GM23338 (cell line): Measurements from ENCODE around the gene ACOXL. TPM values are rescaled to one million over a fixed set of nuclear protein-coding genes. Genes with fewer than 3 reads are reported as not detected.

ENCODE experiments used
- ATAC-seq: fragments of 200-7000 bp; cut with Tn5 transposase; 3 replicates; pipeline ENCODE4 v1.9.1; 2020
- DNase-seq: peaks from one replicate; pipeline ENCODE4 v3.0.0-alpha.2; 2015; ENCODE audit warnings: low spot score
- H2AFZ ChIP-seq: fragments of 200-600 bp; sonication (generic); 2 replicates; pipeline ENCODE4 v1.8.0; 2016; ENCODE audit warnings: antibody characterized with exemption, mild to moderate bottlenecking, moderate library complexity
- H3F3A ChIP-seq: fragments of 200-600 bp; sonication (generic); replicated peaks from 2 replicates; pipeline ENCODE4 v1.8.0; 2017; ENCODE audit warnings: antibody characterized with exemption, mixed run types, low read depth
- H3K27ac ChIP-seq: fragments of 200-600 bp; sonication (generic); 2 replicates; pipeline ENCODE4 v1.6.1; 2016; ENCODE audit warnings: low read depth
- H3K27me3 ChIP-seq: fragments of 200-600 bp; sonication (generic); 2 replicates; pipeline ENCODE4 v1.8.0; 2016; ENCODE audit warnings: mild to moderate bottlenecking, mixed run types, moderate library complexity; ENCODE audit not compliant: insufficient read depth
- H3K36me3 ChIP-seq: fragments of 200-600 bp; sonication (generic); 2 replicates; pipeline ENCODE4 v1.8.0; 2016; ENCODE audit warnings: mild to moderate bottlenecking; ENCODE audit not compliant: insufficient read depth
- H3K4me1 ChIP-seq: fragments of 200-600 bp; sonication (generic); 2 replicates; pipeline ENCODE4 v1.8.0; 2016; ENCODE audit warnings: mild to moderate bottlenecking, moderate library complexity; ENCODE audit not compliant: insufficient read depth
- H3K4me2 ChIP-seq: fragments of 200-600 bp; sonication (generic); 2 replicates; pipeline ENCODE4 v1.7.1; 2017; ENCODE audit warnings: mixed run types
- H3K4me3 ChIP-seq: fragments of 200-600 bp; sonication (generic); 2 replicates; pipeline ENCODE4 v1.6.1; 2016; ENCODE audit warnings: mixed run types
- H3K79me2 ChIP-seq: fragments of 200-600 bp; sonication (generic); replicated peaks from 2 replicates; pipeline ENCODE4 v1.8.0; 2017; ENCODE audit warnings: mild to moderate bottlenecking; ENCODE audit not compliant: insufficient read depth
- H3K9me2 ChIP-seq: fragments of 200-600 bp; sonication (generic); 2 replicates; pipeline ENCODE4 v1.8.0; 2017; ENCODE audit not compliant: insufficient read depth
- H4K20me1 ChIP-seq: fragments of 200-600 bp; sonication (generic); replicated peaks from 2 replicates; pipeline ENCODE4 v1.8.0; 2017; ENCODE audit warnings: mild to moderate bottlenecking; ENCODE audit not compliant: insufficient read depth
- H3K27ac Mint-ChIP-seq: 2 replicates; pipeline ENCODE4 v1.8.0; 2020; ENCODE audit warnings: inconsistent platforms, mild to moderate bottlenecking, moderate library complexity, mixed read lengths
- H3K27me3 Mint-ChIP-seq: 3 replicates; pipeline ENCODE4 v1.8.0; 2022; ENCODE audit warnings: low read depth, mild to moderate bottlenecking, moderate library complexity, mixed read lengths, inconsistent platforms; ENCODE audit not compliant: insufficient read depth, poor library complexity
- H3K36me3 Mint-ChIP-seq: 3 replicates; pipeline ENCODE4 v1.8.0; 2021; ENCODE audit warnings: low read depth, mild to moderate bottlenecking, inconsistent platforms, moderate library complexity, mixed read lengths
- H3K4me1 Mint-ChIP-seq: 3 replicates; pipeline ENCODE4 v1.8.0; 2020; ENCODE audit warnings: mild to moderate bottlenecking, inconsistent platforms, mixed read lengths
- H3K4me3 Mint-ChIP-seq: 3 replicates; pipeline ENCODE4 v1.8.0; 2021; ENCODE audit warnings: moderate library complexity, mild to moderate bottlenecking, inconsistent platforms, mixed read lengths
- H3K9me3 Mint-ChIP-seq: 3 replicates; pipeline ENCODE4 v1.8.0; 2020; ENCODE audit warnings: moderate library complexity, mild to moderate bottlenecking, inconsistent platforms, mixed read lengths
- CREB1 ChIP-seq: fragments of 250-450 bp; sonication (Bioruptor Pico); IDR thresholded peaks from 2 replicates; pipeline ENCODE4 v1.5.0; 2020; ENCODE audit warnings: low read depth, mild to moderate bottlenecking, moderate library complexity
- EZH2 ChIP-seq: fragments of 200-600 bp; sonication (generic); IDR thresholded peaks from one replicate; pipeline ENCODE4 v1.8.0; 2017; ENCODE audit warnings: antibody characterized with exemption, mild to moderate bottlenecking, low read depth; ENCODE audit not compliant: unreplicated experiment
- EZH2phosphoT487 ChIP-seq: fragments of 200-600 bp; sonication (generic); IDR thresholded peaks from one replicate; pipeline ENCODE4 v1.8.1; 2018; ENCODE audit warnings: antibody characterized with exemption; ENCODE audit not compliant: unreplicated experiment
- JUNB ChIP-seq: IDR thresholded peaks from one replicate; pipeline ENCODE4 v1.6.1; 2016; ENCODE audit warnings: antibody characterized with exemption; ENCODE audit not compliant: unreplicated experiment
- NANOG ChIP-seq: IDR thresholded peaks from 2 replicates; pipeline ENCODE4 v1.6.1; 2016; ENCODE audit warnings: antibody characterized with exemption, borderline replicate concordance
- POLR2AphosphoS5 ChIP-seq: IDR thresholded peaks from 2 replicates; pipeline ENCODE4 v1.6.1; 2016; ENCODE audit warnings: antibody characterized with exemption, low read depth
- STAT1 ChIP-seq: IDR thresholded peaks from one replicate; pipeline ENCODE4 v1.6.1; 2016; ENCODE audit warnings: antibody characterized with exemption; ENCODE audit not compliant: unreplicated experiment
- ZNF114 ChIP-seq: fragments of 250-450 bp; sonication (Bioruptor Pico); IDR thresholded peaks from 2 replicates; pipeline ENCODE4 v1.5.0; 2020; ENCODE audit warnings: mild to moderate bottlenecking, moderate library complexity
- ZNF331 ChIP-seq: fragments of 250-450 bp; sonication (Bioruptor Pico); IDR thresholded peaks from 2 replicates; pipeline ENCODE4 v1.5.0; 2020; ENCODE audit warnings: low read depth, mild to moderate bottlenecking, moderate library complexity
- polyA plus RNA-seq: library from polyadenylated mRNA; unstranded; fragments of >200 nt; fragmentation: Nextera tagmentation; extraction: Ambion mirVana; gene quantifications from 2 replicates; pipeline ENCODE4 v1.2.1, GENCODE V29; 2016
- total RNA-seq: library from RNA; depleted of rRNA; stranded (reverse); fragments of >200 nt; shearing (Covaris generic); gene quantifications from 2 replicates; pipeline ENCODE4 v1.2.3, GENCODE V29; 2014
- TF ChIP-seq, protein P1 (sequence below): fragments of 250-450 bp; sonication (Bioruptor Pico); IDR thresholded peaks from 2 replicates; pipeline ENCODE4 v1.5.0; 2020; ENCODE audit warnings: mild to moderate bottlenecking, moderate library complexity
- TF ChIP-seq, protein P2 (sequence below): IDR thresholded peaks from 2 replicates; pipeline ENCODE4 v1.6.1; 2016; ENCODE audit warnings: antibody characterized with exemption
- TF ChIP-seq, protein P3 (sequence below): IDR thresholded peaks from one replicate; pipeline ENCODE4 v1.6.1; 2018; ENCODE audit warnings: antibody characterized with exemption; ENCODE audit not compliant: unreplicated experiment
- TF ChIP-seq, protein P4 (sequence below), 2 experiments: fragments of 200-600 bp in 1 of 2; sonication (generic) in 1 of 2; conservative IDR thresholded peaks; 2 replicates each; pipeline versions ENCODE4 v1.5.1 to v1.6.1; 2016 to 2017; ENCODE audit warnings: antibody characterized with exemption in 2 of 2, low read depth in 2 of 2, mild to moderate bottlenecking in 2 of 2, moderate library complexity in 1 of 2

Gene ACOXL
- total and polyA plus RNA-seq, 2 experiments from 2014 or later = 9.0 to 14.7 TPM

DNA sequence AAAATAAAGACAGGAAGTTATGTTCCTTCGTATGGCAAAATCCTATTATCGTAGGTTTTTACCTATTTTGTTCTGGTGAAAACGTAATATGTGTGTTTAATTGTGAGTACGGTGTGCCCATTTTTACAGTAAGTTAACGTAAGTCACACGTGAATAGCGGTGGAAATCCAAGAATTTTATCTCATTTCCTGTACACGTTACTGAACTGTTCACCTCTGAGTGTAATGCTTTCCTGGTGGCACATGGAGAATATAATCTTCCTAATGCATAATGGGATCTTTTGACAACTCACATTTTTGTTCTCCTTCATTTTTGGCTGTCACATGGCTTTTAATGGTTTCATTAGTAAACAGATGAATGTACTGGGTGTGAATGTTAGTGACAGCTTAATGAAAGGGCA, 416.6 kb downstream of the ACOXL start:
- Mint-ChIP-seq H3K36me3 (peaks cover 22% of the 10 kb centered on the region), H3K27ac (no peak overlapping the region; the same call in 1 of the 2 replicates), H3K9me3 (no peaks in the 10 kb centered on the region), H3K4me1 (peaks cover 19% of the 10 kb centered on the region), H3K4me3 (no peak overlapping the region), H3K27me3 (no peaks in the 10 kb centered on the region)
- Histone ChIP-seq H3K4me1 (peaks cover 5% of the 10 kb centered on the region; the same call in 1 of the 2 replicates), H3K4me3 (no peak overlapping the region), H4K20me1 (peaks cover 19% of the 10 kb centered on the region), H3K4me2 (no peak overlapping the region), H3K79me2 (peaks cover 84% of the 10 kb centered on the region), H3K27ac (peak overlapping the region; percentile 15; the same call in 1 of the 2 replicates), H3K9me2 (no peaks in the 10 kb centered on the region), H3F3A (no peaks in the 10 kb centered on the region), H3K27me3 (no peaks in the 10 kb centered on the region), H2AFZ (no peak overlapping the region), H3K36me3 (peaks cover 17% of the 10 kb centered on the region; the same call in 1 of the 2 replicates)
- ATAC-seq = no peak
- TF ChIP-seq EZH2 (no peak), ZNF114 (no peak), JUNB (no peak), NANOG (no peak), ZNF331 (no peak), STAT1 (no peak), EZH2phosphoT487 (no peak), CREB1 (CRISPR knock-in tag) (no peak), POLR2AphosphoS5 (no peak)
- TF ChIP-seq, protein P1, sequence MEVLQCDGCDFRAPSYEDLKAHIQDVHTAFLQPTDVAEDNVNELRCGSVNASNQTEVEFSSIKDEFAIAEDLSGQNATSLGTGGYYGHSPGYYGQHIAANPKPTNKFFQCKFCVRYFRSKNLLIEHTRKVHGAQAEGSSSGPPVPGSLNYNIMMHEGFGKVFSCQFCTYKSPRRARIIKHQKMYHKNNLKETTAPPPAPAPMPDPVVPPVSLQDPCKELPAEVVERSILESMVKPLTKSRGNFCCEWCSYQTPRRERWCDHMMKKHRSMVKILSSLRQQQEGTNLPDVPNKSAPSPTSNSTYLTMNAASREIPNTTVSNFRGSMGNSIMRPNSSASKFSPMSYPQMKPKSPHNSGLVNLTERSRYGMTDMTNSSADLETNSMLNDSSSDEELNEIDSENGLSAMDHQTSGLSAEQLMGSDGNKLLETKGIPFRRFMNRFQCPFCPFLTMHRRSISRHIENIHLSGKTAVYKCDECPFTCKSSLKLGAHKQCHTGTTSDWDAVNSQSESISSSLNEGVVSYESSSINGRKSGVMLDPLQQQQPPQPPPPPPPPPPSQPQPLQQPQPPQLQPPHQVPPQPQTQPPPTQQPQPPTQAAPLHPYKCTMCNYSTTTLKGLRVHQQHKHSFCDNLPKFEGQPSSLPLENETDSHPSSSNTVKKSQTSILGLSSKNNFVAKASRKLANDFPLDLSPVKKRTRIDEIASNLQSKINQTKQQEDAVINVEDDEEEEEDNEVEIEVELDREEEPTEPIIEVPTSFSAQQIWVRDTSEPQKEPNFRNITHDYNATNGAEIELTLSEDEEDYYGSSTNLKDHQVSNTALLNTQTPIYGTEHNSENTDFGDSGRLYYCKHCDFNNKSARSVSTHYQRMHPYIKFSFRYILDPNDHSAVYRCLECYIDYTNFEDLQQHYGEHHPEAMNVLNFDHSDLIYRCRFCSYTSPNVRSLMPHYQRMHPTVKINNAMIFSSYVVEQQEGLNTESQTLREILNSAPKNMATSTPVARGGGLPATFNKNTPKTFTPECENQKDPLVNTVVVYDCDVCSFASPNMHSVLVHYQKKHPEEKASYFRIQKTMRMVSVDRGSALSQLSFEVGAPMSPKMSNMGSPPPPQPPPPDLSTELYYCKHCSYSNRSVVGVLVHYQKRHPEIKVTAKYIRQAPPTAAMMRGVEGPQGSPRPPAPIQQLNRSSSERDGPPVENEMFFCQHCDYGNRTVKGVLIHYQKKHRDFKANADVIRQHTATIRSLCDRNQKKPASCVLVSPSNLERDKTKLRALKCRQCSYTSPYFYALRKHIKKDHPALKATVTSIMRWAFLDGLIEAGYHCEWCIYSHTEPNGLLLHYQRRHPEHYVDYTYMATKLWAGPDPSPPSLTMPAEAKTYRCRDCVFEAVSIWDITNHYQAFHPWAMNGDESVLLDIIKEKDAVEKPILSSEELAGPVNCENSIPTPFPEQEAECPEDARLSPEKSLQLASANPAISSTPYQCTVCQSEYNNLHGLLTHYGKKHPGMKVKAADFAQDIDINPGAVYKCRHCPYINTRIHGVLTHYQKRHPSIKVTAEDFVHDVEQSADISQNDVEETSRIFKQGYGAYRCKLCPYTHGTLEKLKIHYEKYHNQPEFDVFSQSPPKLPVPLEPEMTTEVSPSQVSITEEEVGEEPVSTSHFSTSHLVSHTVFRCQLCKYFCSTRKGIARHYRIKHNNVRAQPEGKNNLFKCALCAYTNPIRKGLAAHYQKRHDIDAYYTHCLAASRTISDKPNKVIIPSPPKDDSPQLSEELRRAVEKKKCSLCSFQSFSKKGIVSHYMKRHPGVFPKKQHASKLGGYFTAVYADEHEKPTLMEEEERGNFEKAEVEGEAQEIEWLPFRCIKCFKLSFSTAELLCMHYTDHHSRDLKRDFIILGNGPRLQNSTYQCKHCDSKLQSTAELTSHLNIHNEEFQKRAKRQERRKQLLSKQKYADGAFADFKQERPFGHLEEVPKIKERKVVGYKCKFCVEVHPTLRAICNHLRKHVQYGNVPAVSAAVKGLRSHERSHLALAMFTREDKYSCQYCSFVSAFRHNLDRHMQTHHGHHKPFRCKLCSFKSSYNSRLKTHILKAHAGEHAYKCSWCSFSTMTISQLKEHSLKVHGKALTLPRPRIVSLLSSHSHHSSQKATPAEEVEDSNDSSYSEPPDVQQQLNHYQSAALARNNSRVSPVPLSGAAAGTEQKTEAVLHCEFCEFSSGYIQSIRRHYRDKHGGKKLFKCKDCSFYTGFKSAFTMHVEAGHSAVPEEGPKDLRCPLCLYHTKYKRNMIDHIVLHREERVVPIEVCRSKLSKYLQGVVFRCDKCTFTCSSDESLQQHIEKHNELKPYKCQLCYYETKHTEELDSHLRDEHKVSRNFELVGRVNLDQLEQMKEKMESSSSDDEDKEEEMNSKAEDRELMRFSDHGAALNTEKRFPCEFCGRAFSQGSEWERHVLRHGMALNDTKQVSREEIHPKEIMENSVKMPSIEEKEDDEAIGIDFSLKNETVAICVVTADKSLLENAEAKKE (CRISPR knock-in tag) = no peak
- TF ChIP-seq, protein P2, sequence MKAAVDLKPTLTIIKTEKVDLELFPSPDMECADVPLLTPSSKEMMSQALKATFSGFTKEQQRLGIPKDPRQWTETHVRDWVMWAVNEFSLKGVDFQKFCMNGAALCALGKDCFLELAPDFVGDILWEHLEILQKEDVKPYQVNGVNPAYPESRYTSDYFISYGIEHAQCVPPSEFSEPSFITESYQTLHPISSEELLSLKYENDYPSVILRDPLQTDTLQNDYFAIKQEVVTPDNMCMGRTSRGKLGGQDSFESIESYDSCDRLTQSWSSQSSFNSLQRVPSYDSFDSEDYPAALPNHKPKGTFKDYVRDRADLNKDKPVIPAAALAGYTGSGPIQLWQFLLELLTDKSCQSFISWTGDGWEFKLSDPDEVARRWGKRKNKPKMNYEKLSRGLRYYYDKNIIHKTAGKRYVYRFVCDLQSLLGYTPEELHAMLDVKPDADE = no peak
- TF ChIP-seq, protein P3, sequence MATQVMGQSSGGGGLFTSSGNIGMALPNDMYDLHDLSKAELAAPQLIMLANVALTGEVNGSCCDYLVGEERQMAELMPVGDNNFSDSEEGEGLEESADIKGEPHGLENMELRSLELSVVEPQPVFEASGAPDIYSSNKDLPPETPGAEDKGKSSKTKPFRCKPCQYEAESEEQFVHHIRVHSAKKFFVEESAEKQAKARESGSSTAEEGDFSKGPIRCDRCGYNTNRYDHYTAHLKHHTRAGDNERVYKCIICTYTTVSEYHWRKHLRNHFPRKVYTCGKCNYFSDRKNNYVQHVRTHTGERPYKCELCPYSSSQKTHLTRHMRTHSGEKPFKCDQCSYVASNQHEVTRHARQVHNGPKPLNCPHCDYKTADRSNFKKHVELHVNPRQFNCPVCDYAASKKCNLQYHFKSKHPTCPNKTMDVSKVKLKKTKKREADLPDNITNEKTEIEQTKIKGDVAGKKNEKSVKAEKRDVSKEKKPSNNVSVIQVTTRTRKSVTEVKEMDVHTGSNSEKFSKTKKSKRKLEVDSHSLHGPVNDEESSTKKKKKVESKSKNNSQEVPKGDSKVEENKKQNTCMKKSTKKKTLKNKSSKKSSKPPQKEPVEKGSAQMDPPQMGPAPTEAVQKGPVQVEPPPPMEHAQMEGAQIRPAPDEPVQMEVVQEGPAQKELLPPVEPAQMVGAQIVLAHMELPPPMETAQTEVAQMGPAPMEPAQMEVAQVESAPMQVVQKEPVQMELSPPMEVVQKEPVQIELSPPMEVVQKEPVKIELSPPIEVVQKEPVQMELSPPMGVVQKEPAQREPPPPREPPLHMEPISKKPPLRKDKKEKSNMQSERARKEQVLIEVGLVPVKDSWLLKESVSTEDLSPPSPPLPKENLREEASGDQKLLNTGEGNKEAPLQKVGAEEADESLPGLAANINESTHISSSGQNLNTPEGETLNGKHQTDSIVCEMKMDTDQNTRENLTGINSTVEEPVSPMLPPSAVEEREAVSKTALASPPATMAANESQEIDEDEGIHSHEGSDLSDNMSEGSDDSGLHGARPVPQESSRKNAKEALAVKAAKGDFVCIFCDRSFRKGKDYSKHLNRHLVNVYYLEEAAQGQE = no peak
- TF ChIP-seq, protein P4, sequence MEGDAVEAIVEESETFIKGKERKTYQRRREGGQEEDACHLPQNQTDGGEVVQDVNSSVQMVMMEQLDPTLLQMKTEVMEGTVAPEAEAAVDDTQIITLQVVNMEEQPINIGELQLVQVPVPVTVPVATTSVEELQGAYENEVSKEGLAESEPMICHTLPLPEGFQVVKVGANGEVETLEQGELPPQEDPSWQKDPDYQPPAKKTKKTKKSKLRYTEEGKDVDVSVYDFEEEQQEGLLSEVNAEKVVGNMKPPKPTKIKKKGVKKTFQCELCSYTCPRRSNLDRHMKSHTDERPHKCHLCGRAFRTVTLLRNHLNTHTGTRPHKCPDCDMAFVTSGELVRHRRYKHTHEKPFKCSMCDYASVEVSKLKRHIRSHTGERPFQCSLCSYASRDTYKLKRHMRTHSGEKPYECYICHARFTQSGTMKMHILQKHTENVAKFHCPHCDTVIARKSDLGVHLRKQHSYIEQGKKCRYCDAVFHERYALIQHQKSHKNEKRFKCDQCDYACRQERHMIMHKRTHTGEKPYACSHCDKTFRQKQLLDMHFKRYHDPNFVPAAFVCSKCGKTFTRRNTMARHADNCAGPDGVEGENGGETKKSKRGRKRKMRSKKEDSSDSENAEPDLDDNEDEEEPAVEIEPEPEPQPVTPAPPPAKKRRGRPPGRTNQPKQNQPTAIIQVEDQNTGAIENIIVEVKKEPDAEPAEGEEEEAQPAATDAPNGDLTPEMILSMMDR (conservative IDR thresholded peaks at IDR 0.05; ENCODE audit: low read depth in 2 of 2) = no peak
- no peak for DNase-seq
